K562 (cell line): ENCODE measurements around the gene HLA-DOA.

Experiments
- CREM ChIP-seq: IDR thresholded peaks from 2 replicates; pipeline ENCODE4 v1.6.1; 2014; ENCODE audit warnings: antibody characterized with exemption, low read depth
- CTCF ChIP-seq, 3 experiments: IDR thresholded peaks in 2 of 3; conservative IDR thresholded peaks in 1 of 3; 2 replicates each; pipeline ENCODE4 v1.5.1; 2011 to 2012; ENCODE audit warnings: low read length in 3 of 3, mild to moderate bottlenecking in 3 of 3, control low read depth in 2 of 3, improper control_type of control experiment in 1 of 3, inconsistent platforms in 1 of 3, low read depth in 1 of 3, mixed read lengths in 1 of 3, moderate library complexity in 1 of 3; ENCODE audit not compliant: insufficient read depth in 2 of 3
- E4F1 ChIP-seq: fragments of 250-450 bp; sonication (Bioruptor Pico); IDR thresholded peaks from 2 replicates; pipeline ENCODE4 v1.5.0; 2021; ENCODE audit warnings: mild to moderate bottlenecking, borderline replicate concordance
- HLTF ChIP-seq: fragments of 450-650 bp; IDR thresholded peaks from 2 replicates; pipeline ENCODE4 v1.6.1; 2016
- RBM25 ChIP-seq: fragments of 200-400 bp; formaldehyde crosslinking; IDR thresholded peaks from 2 replicates; pipeline ENCODE4 v1.6.1; 2018; ENCODE audit warnings: low read length, low read depth, moderate library complexity; ENCODE audit not compliant: severe bottlenecking
- ZNF121 ChIP-seq: sonication (generic); formaldehyde crosslinking; conservative IDR thresholded peaks from 2 replicates; pipeline ENCODE4 v1.8.0; 2022; ENCODE audit warnings: missing genetic modification reagents

GRCh38 chr6:33013608-33014007 lies 4.2 kb upstream of the HLA-DOA start:
- TF ChIP-seq CREM (no peak), ZNF121 (no peak), HLTF (no peak), RBM25 (no peak), E4F1 (CRISPR knock-in tag) (no peak), CTCF (IDR thresholded peaks at IDR 0.05 in 2 of 3, conservative IDR thresholded peaks at IDR 0.05 in 1 of 3; ENCODE audit: insufficient read depth in 2 of 3, low read depth in 1 of 3, low read length in 3 of 3) (no peak)
